DOHH2 (cell line): Measurements from ENCODE around the gene POLK.

Experiments used
- CTCF ChIP-seq: fragments of 200-600 bp; sonication (generic); IDR thresholded peaks from one replicate; pipeline ENCODE4 v1.5.1; 2014; ENCODE audit warnings: antibody characterized with exemption, mild to moderate bottlenecking, low read depth, low read length; ENCODE audit not compliant: poor library complexity, severe bottlenecking
- EZH2phosphoT487 ChIP-seq: fragments of 200-600 bp; sonication (generic); IDR thresholded peaks from 2 replicates; pipeline ENCODE4 v1.6.1; 2017; ENCODE audit warnings: borderline replicate concordance, mild to moderate bottlenecking, antibody characterized with exemption, low read length, moderate library complexity, mixed read lengths

GRCh38 chr5:75532190-75532589 lies 20.5 kb downstream of the POLK start:
- TF ChIP-seq CTCF (no peak), EZH2phosphoT487 (no peak)
